IPS-15b (cell line): Measurements from ENCODE around the gene KBTBD4.

Experiments
- H3K27me3 ChIP-seq: one replicate; pipeline ENCODE4 v1.6.1; 2013; ENCODE audit warnings: low read length; ENCODE audit not compliant: control insufficient read depth, insufficient read depth
- H3K36me3 ChIP-seq: one replicate; pipeline ENCODE4 v1.6.1; 2013; ENCODE audit warnings: low read length; ENCODE audit not compliant: control insufficient read depth, insufficient read depth
- H3K4me1 ChIP-seq: one replicate; pipeline ENCODE4 v1.6.1; 2013; ENCODE audit warnings: mild to moderate bottlenecking, low read length; ENCODE audit not compliant: control insufficient read depth, insufficient read depth
- H3K4me3 ChIP-seq: one replicate; pipeline ENCODE4 v1.5.1; 2013; ENCODE audit warnings: low read depth, low read length
- H3K9ac ChIP-seq: one replicate; pipeline ENCODE4 v1.6.1; 2013; ENCODE audit warnings: low read depth, mild to moderate bottlenecking, low read length
- H3K9me3 ChIP-seq: one replicate; pipeline ENCODE4 v1.6.1; 2013; ENCODE audit warnings: mild to moderate bottlenecking, low read length; ENCODE audit not compliant: control insufficient read depth, insufficient read depth

The KBTBD4 gene

GRCh38 chr11:47578524-47579494, at the start of gene KBTBD4, which contains the start of gene NDUFS3:
Gene KBTBD4 (minus strand): TSS chr11:47578970. CDS start chr11:47578951, 19 bp downstream.
Gene NDUFS3 (plus strand): TSS chr11:47579074. CDS start chr11:47579092, 18 bp downstream.
- Histone ChIP-seq H3K4me1 (peaks cover 8% of the 10 kb centered on the region), H3K36me3 (peaks cover 28% of the 10 kb centered on the region), H3K9ac (peak within 1 kb of the TSS; percentile 87), H3K4me3 (peak within 1 kb of the TSS; percentile 82), H3K27me3 (no peaks in the 10 kb centered on the region), H3K9me3 (no peaks in the 10 kb centered on the region)

- H3K9ac ChIP-seq: no peak overlapping the region
- no peak overlapping the region for H3K4me3 ChIP-seq
- H3K9me3 ChIP-seq: no peaks in the 10 kb centered on the region
- H3K27me3 ChIP-seq: no peaks in the 10 kb centered on the region
- peaks cover 41% of the 10 kb centered on the region for H3K36me3 ChIP-seq
- no peaks in the 10 kb centered on the region for H3K4me1 ChIP-seq
Measured at GRCh38 chr11:47628026-47628425, 49.3 kb upstream of the KBTBD4 start.

- peaks cover 47% of the 10 kb centered on the region for H3K36me3 ChIP-seq
Measured at GRCh38 chr11:47626234-47626633, 47.5 kb upstream of the KBTBD4 start.

GRCh38 chr11:47620836-47621378, 42.1 kb upstream of the KBTBD4 start:
- H3K36me3 ChIP-seq: peaks cover 12% of the 10 kb centered on the region
- H3K9me3 ChIP-seq: no peaks in the 10 kb centered on the region
- no peak overlapping the region for H3K9ac ChIP-seq
- no peaks in the 10 kb centered on the region for H3K4me1 ChIP-seq
- H3K27me3 ChIP-seq: no peaks in the 10 kb centered on the region
- no peak overlapping the region for H3K4me3 ChIP-seq

More at GRCh38 chr11:47626234-47626633, 47.5 kb upstream of the KBTBD4 start:
- Histone ChIP-seq H3K9me3 (no peaks in the 10 kb centered on the region), H3K4me1 (no peaks in the 10 kb centered on the region), H3K9ac (no peak overlapping the region), H3K4me3 (no peak overlapping the region), H3K27me3 (no peaks in the 10 kb centered on the region)

DNA sequence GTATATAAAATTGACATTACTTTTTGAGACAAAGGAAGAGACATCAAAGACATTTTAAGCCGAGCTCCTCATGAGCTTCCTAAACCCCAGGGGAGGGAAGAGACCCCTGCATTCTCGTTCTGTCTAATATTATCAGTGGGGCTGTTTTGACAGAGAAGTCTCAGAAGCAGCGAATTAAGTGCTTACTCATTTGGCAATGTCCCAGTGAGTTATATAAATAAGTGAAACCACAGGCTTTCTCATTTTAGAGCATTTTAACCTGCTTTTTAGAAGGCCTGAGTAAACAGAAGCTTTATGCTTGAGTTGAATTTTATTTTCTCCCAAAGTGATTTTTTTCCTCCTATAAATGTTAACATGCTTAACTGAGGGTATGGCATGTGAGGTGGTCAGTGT, 38.6 kb upstream of the KBTBD4 start:
- H3K36me3 ChIP-seq: peaks cover 7% of the 10 kb centered on the region
- H3K4me1 ChIP-seq: no peaks in the 10 kb centered on the region
- H3K4me3 ChIP-seq: no peak overlapping the region

DNA sequence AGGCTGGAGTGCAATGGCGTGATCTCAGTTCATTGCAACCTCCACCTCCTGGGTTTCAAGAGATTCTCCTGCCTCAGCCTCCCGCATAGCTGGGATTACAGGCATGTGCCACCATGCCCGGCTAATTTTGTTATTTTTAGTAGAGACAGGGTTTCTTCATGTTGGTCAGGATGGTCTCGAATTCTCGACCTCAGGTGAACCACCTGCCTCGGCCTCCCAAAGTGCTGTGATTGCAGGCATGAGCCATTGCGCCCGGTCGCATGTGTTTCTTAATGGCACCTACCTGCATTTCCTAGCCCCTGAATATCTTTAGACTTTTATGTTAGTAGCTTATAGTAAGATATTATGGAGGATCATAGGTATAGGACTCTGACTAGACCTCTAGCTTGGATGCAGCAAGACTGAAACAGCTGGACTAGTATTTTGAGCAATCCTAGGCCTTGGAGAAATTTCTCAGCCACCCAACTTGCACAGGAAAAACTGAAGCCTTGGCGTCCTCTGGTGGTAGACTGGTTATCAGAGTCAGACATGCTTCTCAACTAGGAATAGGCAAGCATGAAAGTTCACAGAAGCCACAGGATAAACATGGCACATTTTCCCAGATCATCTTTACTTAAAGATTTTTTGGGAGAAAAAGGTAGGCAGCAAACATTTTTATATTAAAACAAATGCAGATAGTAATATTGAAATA, 38.1 kb upstream of the KBTBD4 start:
- Histone ChIP-seq H3K4me1 (no peaks in the 10 kb centered on the region), H3K27me3 (no peaks in the 10 kb centered on the region), H3K4me3 (no peak overlapping the region), H3K36me3 (peaks cover 3% of the 10 kb centered on the region), H3K9ac (no peak overlapping the region), H3K9me3 (no peaks in the 10 kb centered on the region)

More for the DNA sequence above, 38.6 kb upstream of the KBTBD4 start:
- H3K9me3 ChIP-seq: no peaks in the 10 kb centered on the region
- H3K9ac ChIP-seq: no peak overlapping the region
- H3K27me3 ChIP-seq: no peaks in the 10 kb centered on the region

GRCh38 chr11:47615249-47615648, 36.5 kb upstream of the KBTBD4 start:
- Histone ChIP-seq H3K4me1 (no peaks in the 10 kb centered on the region), H3K36me3 (no peaks in the 10 kb centered on the region), H3K9ac (no peak overlapping the region), H3K9me3 (no peaks in the 10 kb centered on the region), H3K27me3 (no peaks in the 10 kb centered on the region), H3K4me3 (no peak overlapping the region)

- Histone ChIP-seq H3K4me1 (no peaks in the 10 kb centered on the region), H3K36me3 (no peaks in the 10 kb centered on the region), H3K27me3 (no peaks in the 10 kb centered on the region), H3K9ac (no peak overlapping the region), H3K9me3 (no peaks in the 10 kb centered on the region), H3K4me3 (no peak overlapping the region)
Measured at GRCh38 chr11:47611348-47611794, 32.6 kb upstream of the KBTBD4 start.

- Histone ChIP-seq H3K4me1 (no peaks in the 10 kb centered on the region), H3K36me3 (no peaks in the 10 kb centered on the region), H3K4me3 (no peak overlapping the region), H3K9me3 (no peaks in the 10 kb centered on the region), H3K9ac (no peak overlapping the region), H3K27me3 (no peaks in the 10 kb centered on the region)
Measured at GRCh38 chr11:47609675-47610074, 30.9 kb upstream of the KBTBD4 start.

- Histone ChIP-seq H3K9me3 (no peaks in the 10 kb centered on the region), H3K4me1 (no peaks in the 10 kb centered on the region), H3K4me3 (no peak overlapping the region), H3K27me3 (no peaks in the 10 kb centered on the region), H3K36me3 (no peaks in the 10 kb centered on the region), H3K9ac (no peak overlapping the region)
Measured at GRCh38 chr11:47607380-47607779, 28.6 kb upstream of the KBTBD4 start.

DNA sequence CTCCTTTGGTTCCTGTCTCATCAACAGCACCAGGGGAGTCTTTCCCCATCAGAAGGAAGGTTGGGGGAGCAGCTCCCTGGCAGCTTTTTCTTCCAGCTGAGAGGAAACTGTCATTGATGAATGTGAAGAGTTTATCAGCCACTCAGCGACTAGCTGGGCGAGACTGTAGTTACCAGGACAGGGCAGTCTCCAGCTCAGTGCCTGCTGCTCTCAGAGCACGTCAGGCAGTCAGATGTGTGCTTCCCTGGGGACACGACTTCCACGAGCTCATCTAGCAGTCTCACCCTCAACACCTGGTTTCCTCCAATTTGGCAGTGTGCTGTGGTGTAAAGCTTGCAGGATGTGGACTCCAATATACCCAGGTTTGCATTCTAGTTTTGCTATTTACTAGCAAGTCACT, 28.0 kb upstream of the KBTBD4 start:
- Histone ChIP-seq H3K4me3 (no peak overlapping the region), H3K4me1 (no peaks in the 10 kb centered on the region), H3K9me3 (no peaks in the 10 kb centered on the region), H3K27me3 (no peaks in the 10 kb centered on the region), H3K36me3 (no peaks in the 10 kb centered on the region), H3K9ac (no peak overlapping the region)
